HG03571 (cell line): ENCODE measurements around the gene DLGAP4.

Source experiments
- ATAC-seq: cut with Tn5 transposase; IDR thresholded peaks from one replicate; pipeline ENCODE4 v1.9.1; 2021; ENCODE audit not compliant: unreplicated experiment

DLGAP4 gene

GRCh38 chr20:36404435-36404978 lies 98.4 kb downstream of the DLGAP4 start:
- ATAC-seq: no peak

GRCh38 chr20:36405255-36405654 lies 99.1 kb downstream of the DLGAP4 start:
- ATAC-seq: no peak

- ATAC-seq: no peak
Measured at GRCh38 chr20:36407199-36407733, 101.1 kb downstream of the DLGAP4 start.

GRCh38 chr20:36408219-36408618 lies 102.1 kb downstream of the DLGAP4 start:
- ATAC-seq: no peak

- no peak for ATAC-seq
Measured at GRCh38 chr20:36411861-36412454, 105.8 kb downstream of the DLGAP4 start.

GRCh38 chr20:36415475-36416002 lies 109.4 kb downstream of the DLGAP4 start:
- no peak for ATAC-seq

GRCh38 chr20:36418711-36419110 lies 112.6 kb downstream of the DLGAP4 start:
- ATAC-seq: no peak

GRCh38 chr20:36421641-36422040 lies 115.5 kb downstream of the DLGAP4 start:
- no peak for ATAC-seq

- ATAC-seq: no peak
Measured at GRCh38 chr20:36424314-36424713, 118.2 kb downstream of the DLGAP4 start.

GRCh38 chr20:36425166-36425565 lies 119.0 kb downstream of the DLGAP4 start:
- ATAC-seq: no peak

- ATAC-seq: no peak
Measured at GRCh38 chr20:36431604-36432003, 125.5 kb downstream of the DLGAP4 start.

- no peak for ATAC-seq
Measured at GRCh38 chr20:36432096-36432495, 126.0 kb downstream of the DLGAP4 start.

GRCh38 chr20:36434383-36434782 lies 128.2 kb downstream of the DLGAP4 start:
- ATAC-seq: no peak

- ATAC-seq: no peak
Measured at GRCh38 chr20:36435124-36435523, 129.0 kb downstream of the DLGAP4 start.

- no peak for ATAC-seq
Measured at GRCh38 chr20:36435592-36436541, 129.7 kb downstream of the DLGAP4 start.

- no peak for ATAC-seq
Measured at GRCh38 chr20:36439040-36439730, 133.0 kb downstream of the DLGAP4 start.

- ATAC-seq: no peak
Measured at GRCh38 chr20:36439731-36440072, 133.6 kb downstream of the DLGAP4 start.

GRCh38 chr20:36440370-36441026 lies 134.4 kb downstream of the DLGAP4 start:
- no peak for ATAC-seq

- no peak for ATAC-seq
Measured at GRCh38 chr20:36441027-36441414, 134.9 kb downstream of the DLGAP4 start.

- no peak for ATAC-seq
Measured at GRCh38 chr20:36441416-36441815, 135.3 kb downstream of the DLGAP4 start.

- no peak for ATAC-seq
Measured at GRCh38 chr20:36445847-36446246, 139.7 kb downstream of the DLGAP4 start.
